ENCODE data around the gene ATP11A. TPM values are rescaled to one million over a fixed set of nuclear protein-coding genes. Genes with fewer than 3 reads are reported as not detected.

ATP11A gene
- total and polyA plus RNA-seq, 10 of the 15 experiments (the other 5 are each of a cell fraction or from before 2014, with no cell fraction given): 1.4 to 69.6 (median 14.4) TPM

GRCh38 chr13:112670864-112671263, 19.0 kb upstream of the ATP11A start:
- ATAC-seq: no peak
- 38% methylated on average over 9 of the region's 9 CpGs for WGBS (ENCODE audit: insufficient coverage, insufficient replicate concordance, low lambda C conversion rate, missing lambda C conversion rate)
- intact Hi-C loops (cut with micrococcal nuclease; ENCODE audit: unreplicated experiment): no loop called here
- SMC1A ChIA-PET (ENCODE audit: uncharacterized antibody, unreplicated experiment): no interaction called here
- Histone ChIP-seq H3K4me3 (no peak overlapping the region), H3K9me3 (replicated peaks; ENCODE audit: control insufficient read depth, insufficient read depth, low read length) (no peaks in the 10 kb centered on the region; the same call in 2 of the 3 replicates), H3K79me2 (ENCODE audit: control insufficient read depth, insufficient read depth, low read length) (no peaks in the 10 kb centered on the region), H3K9ac (ENCODE audit: control insufficient read depth, insufficient read depth, low read length) (no peak overlapping the region), H3K27ac (ENCODE audit: control insufficient read depth, insufficient read depth) (no peak overlapping the region), H3K4me1 (ENCODE audit: control insufficient read depth, insufficient read depth, low read length) (no peaks in the 10 kb centered on the region), H4K20me1 (ENCODE audit: control insufficient read depth, insufficient read depth) (no peaks in the 10 kb centered on the region), H3K4me2 (ENCODE audit: control insufficient read depth, insufficient read depth) (no peak overlapping the region), H3K36me3 (ENCODE audit: control insufficient read depth in 2 of 2, insufficient read depth in 2 of 2, low read length in 1 of 2) (no peaks in the 10 kb centered on the region), H2AFZ (ENCODE audit: control insufficient read depth, low read depth, low read length) (no peak overlapping the region), H3K27me3 (replicated peaks in 1 of 2; ENCODE audit: control insufficient read depth in 2 of 2, insufficient read depth in 2 of 2, low read length in 1 of 2) (no peaks in the 10 kb centered on the region)
- RAD21 ChIA-PET (ENCODE audit: unreplicated experiment): no interaction called here
- no peak for DNase-seq (ENCODE audit: low read depth, low spot score)
- BruUV-seq (replicated peaks): no TSS peak
- TF ChIP-seq ZBTB11 (CRISPR knock-in tag; IDR thresholded peaks at IDR 0.05) (no peak), BCL11A (IDR thresholded peaks at IDR 0.05; ENCODE audit: low read depth, low read length) (no peak), DPF2 (IDR thresholded peaks at IDR 0.05) (no peak), NRF1 (conservative IDR thresholded peaks at IDR 0.05; ENCODE audit: low read depth, low read length) (no peak), ELK1 (IDR thresholded peaks at IDR 0.05; ENCODE audit: low read depth, low read length) (no peak), CBX5 (IDR thresholded peaks at IDR 0.05; ENCODE audit: low read depth) (no peak), POU2F2 (IDR thresholded peaks at IDR 0.05; ENCODE audit: borderline replicate concordance, low read depth, low read length) (no peak), MEF2A (IDR thresholded peaks at IDR 0.05; ENCODE audit: insufficient read depth, low read depth, low read length) (no peak), CEBPZ (IDR thresholded peaks at IDR 0.05; ENCODE audit: low read depth, low read length) (no peak), WRNIP1 (IDR thresholded peaks at IDR 0.05; ENCODE audit: borderline replicate concordance, low read depth, low read length) (no peak), IKZF2 (IDR thresholded peaks at IDR 0.05) (no peak), RB1 (IDR thresholded peaks at IDR 0.05; ENCODE audit: borderline replicate concordance) (no peak), PML (IDR thresholded peaks at IDR 0.05; ENCODE audit: low read length) (no peak), NFYB (IDR thresholded peaks at IDR 0.05; ENCODE audit: insufficient read depth, low read depth, low read length) (no peak), CREM (IDR thresholded peaks at IDR 0.05; ENCODE audit: low read depth) (no peak), ATF7 (IDR thresholded peaks at IDR 0.05; ENCODE audit: low read depth) (no peak)
- in situ Hi-C loops (cut with MboI): no loop called here
- CTCF ChIA-PET: interaction anchor here (1.2 kb wide), 1 partner anchor 31 kb away, joined by 5 read pairs; no protein-coding TSS in a partner anchor
- FAIRE-seq: no peak
- POLR2A ChIA-PET: no interaction called here

All from GM12878 (cell line).